ENCODE data around the gene TLR1.

GRCh38 chr4:38782452-38783108 is 22.0 kb downstream of the TLR1 start, which contains the start of gene TLR10:
- peak; percentile 67 for TF ChIP-seq CTCF (IDR thresholded peaks at IDR 0.05)
- TF ChIP-seq POLR2AphosphoS5 (IDR thresholded peaks at IDR 0.05; ENCODE audit: low read depth, low read length): no peak
- no peak for TF ChIP-seq IRF3 (IDR thresholded peaks at IDR 0.05; ENCODE audit: low read depth, low read length)
- TF ChIP-seq JUND (IDR thresholded peaks at IDR 0.05): no peak
- no peak for TF ChIP-seq MAX (IDR thresholded peaks at IDR 0.05; ENCODE audit: low read depth)
- TF ChIP-seq RXRA (IDR thresholded peaks at IDR 0.05; ENCODE audit: borderline replicate concordance, low read depth): no peak
- TF ChIP-seq ELF1 (IDR thresholded peaks at IDR 0.05): no peak
- TF ChIP-seq ZBTB33 (IDR thresholded peaks at IDR 0.05; ENCODE audit: borderline replicate concordance, low read depth): no peak
- no peak for TF ChIP-seq USF2 (IDR thresholded peaks at IDR 0.05; ENCODE audit: borderline replicate concordance, low read depth, low read length)
- TF ChIP-seq NFIC (IDR thresholded peaks at IDR 0.05; ENCODE audit: borderline replicate concordance): no peak
- TF ChIP-seq EP300 (IDR thresholded peaks at IDR 0.05; ENCODE audit: borderline replicate concordance in 1 of 2, low read depth in 1 of 2, low read length in 1 of 2): no peak
- no peak for TF ChIP-seq MXI1 (IDR thresholded peaks at IDR 0.05; ENCODE audit: low read depth, low read length)
